Measurements from ENCODE around the gene MLLT10.

The MLLT10 gene

GRCh38 chr10:21496343-21497176, 37.5 kb upstream of the MLLT10 start:
- ATAC-seq: peak; percentile 62
- TF ChIP-seq ISL1 (CRISPR knock-in tag; IDR thresholded peaks at IDR 0.05) (no peak), ESRRG (CRISPR knock-in tag; IDR thresholded peaks at IDR 0.05) (no peak), TCF4 (CRISPR knock-in tag; IDR thresholded peaks at IDR 0.05; ENCODE audit: borderline replicate concordance) (no peak), ZNF565 (CRISPR knock-in tag; conservative IDR thresholded peaks at IDR 0.05; ENCODE audit: low read depth) (no peak), BACH2 (CRISPR knock-in tag; IDR thresholded peaks at IDR 0.05; ENCODE audit: borderline replicate concordance) (no peak), GLIS3 (CRISPR knock-in tag; IDR thresholded peaks at IDR 0.05) (no peak), ZC3H10 (CRISPR knock-in tag; IDR thresholded peaks at IDR 0.05) (no peak), OSR1 (CRISPR knock-in tag; IDR thresholded peaks at IDR 0.05) (no peak)

- peak; percentile 64 for ATAC-seq
- TF ChIP-seq ESRRG (CRISPR knock-in tag; IDR thresholded peaks at IDR 0.05) (no peak), TSHZ2 (CRISPR knock-in tag; IDR thresholded peaks at IDR 0.05) (peak; percentile 60; the same call in 1 of the 2 replicates)
Observed at GRCh38 chr10:21497177-21497807, 36.7 kb upstream of the MLLT10 start.

- TF ChIP-seq SNAI2 (CRISPR knock-in tag; IDR thresholded peaks at IDR 0.05): no peak
- no peak for ATAC-seq
Observed at GRCh38 chr10:21498377-21498776, 35.7 kb upstream of the MLLT10 start.

GRCh38 chr10:21498986-21499385, 35.0 kb upstream of the MLLT10 start:
- ATAC-seq: no peak
- no peak for TF ChIP-seq POU6F1 (CRISPR knock-in tag; IDR thresholded peaks at IDR 0.05; ENCODE audit: borderline replicate concordance, low read depth)
- TF ChIP-seq GLIS3 (CRISPR knock-in tag; IDR thresholded peaks at IDR 0.05): no peak
- TF ChIP-seq ZC3H10 (CRISPR knock-in tag; IDR thresholded peaks at IDR 0.05): no peak
- no peak for TF ChIP-seq ARNTL (CRISPR knock-in tag; IDR thresholded peaks at IDR 0.05; ENCODE audit: borderline replicate concordance, low read depth)
- no peak for TF ChIP-seq RARB (CRISPR knock-in tag; IDR thresholded peaks at IDR 0.05)
- no peak for TF ChIP-seq TOX (CRISPR knock-in tag; IDR thresholded peaks at IDR 0.05; ENCODE audit: borderline replicate concordance)

- TF ChIP-seq ZNF8 (CRISPR knock-in tag; IDR thresholded peaks at IDR 0.05): no peak
- no peak for TF ChIP-seq TOX (CRISPR knock-in tag; IDR thresholded peaks at IDR 0.05; ENCODE audit: borderline replicate concordance)
- TF ChIP-seq CSRNP3 (CRISPR knock-in tag; IDR thresholded peaks at IDR 0.05): no peak
- no peak for TF ChIP-seq OSR1 (CRISPR knock-in tag; IDR thresholded peaks at IDR 0.05)
- TF ChIP-seq GLIS3 (CRISPR knock-in tag; IDR thresholded peaks at IDR 0.05): no peak
- no peak for TF ChIP-seq TSHZ2 (CRISPR knock-in tag; IDR thresholded peaks at IDR 0.05)
- no peak for TF ChIP-seq ARNTL (CRISPR knock-in tag; IDR thresholded peaks at IDR 0.05; ENCODE audit: borderline replicate concordance, low read depth)
- TF ChIP-seq POU6F1 (CRISPR knock-in tag; IDR thresholded peaks at IDR 0.05; ENCODE audit: borderline replicate concordance, low read depth): no peak
- TF ChIP-seq SNAI2 (CRISPR knock-in tag; IDR thresholded peaks at IDR 0.05): no peak
- TF ChIP-seq ZC3H10 (CRISPR knock-in tag; IDR thresholded peaks at IDR 0.05): no peak
- TF ChIP-seq TCF4 (CRISPR knock-in tag; IDR thresholded peaks at IDR 0.05; ENCODE audit: borderline replicate concordance): no peak
- TF ChIP-seq RARB (CRISPR knock-in tag; IDR thresholded peaks at IDR 0.05): no peak
- no peak for ATAC-seq
Observed at GRCh38 chr10:21499701-21500577, 34.1 kb upstream of the MLLT10 start.
